RWPE2 (cell line): Measurements from ENCODE around the gene ZMYND11.

Source experiments
- ATAC-seq: fragments of 200-7000 bp; cut with Tn5 transposase; 3 replicates; pipeline ENCODE4 v1.9.1; 2021; ENCODE audit warnings: low read depth
- DNase-seq: peaks from one replicate; pipeline ENCODE4 v3.0.0-alpha.2; 2020; ENCODE audit warnings: low spot score
- H3K27ac ChIP-seq: fragments of 450-650 bp; 2 replicates; pipeline ENCODE4 v1.5.1; 2017; ENCODE audit warnings: mild to moderate bottlenecking; ENCODE audit not compliant: poor library complexity, severe bottlenecking
- H3K27me3 ChIP-seq: fragments of 250-450 bp; sonication (Bioruptor Pico); 2 replicates; pipeline ENCODE4 v1.5.1; 2021; ENCODE audit warnings: mild to moderate bottlenecking, moderate library complexity; ENCODE audit not compliant: insufficient read depth, poor library complexity, severe bottlenecking
- H3K36me3 ChIP-seq: fragments of 250-450 bp; sonication (Bioruptor Pico); 2 replicates; pipeline ENCODE4 v1.5.1; 2020; ENCODE audit warnings: low read depth, mild to moderate bottlenecking, moderate library complexity
- H3K4me1 ChIP-seq: fragments of 250-450 bp; sonication (Bioruptor Pico); 2 replicates; pipeline ENCODE4 v1.5.1; 2021; ENCODE audit warnings: mild to moderate bottlenecking, moderate library complexity; ENCODE audit not compliant: insufficient read depth, poor library complexity, severe bottlenecking
- H3K4me3 ChIP-seq: fragments of 250-450 bp; sonication (Bioruptor Pico); 2 replicates; pipeline ENCODE4 v1.5.1; 2021; ENCODE audit warnings: mild to moderate bottlenecking, moderate library complexity; ENCODE audit not compliant: severe bottlenecking
- H3K9me3 ChIP-seq: fragments of 250-450 bp; sonication (Bioruptor Pico); 2 replicates; pipeline ENCODE4 v1.5.1; 2021; ENCODE audit warnings: mild to moderate bottlenecking, moderate library complexity; ENCODE audit not compliant: severe bottlenecking
- CTCF ChIP-seq: fragments of 450-650 bp; IDR thresholded peaks from one replicate; pipeline ENCODE4 v1.5.1; 2017; ENCODE audit warnings: mild to moderate bottlenecking, moderate library complexity; ENCODE audit not compliant: poor library complexity, severe bottlenecking

The ZMYND11 gene

GRCh38 chr10:290026-290725 lies 154.9 kb downstream of the ZMYND11 start:
- H3K4me3 ChIP-seq, result no peak overlapping the region
- DNase-seq, result no peak

GRCh38 chr10:293636-294035 lies 158.4 kb downstream of the ZMYND11 start:
- no peaks in the 10 kb centered on the region for H3K9me3 ChIP-seq
- ATAC-seq (no peak), DNase-seq (no peak)
- no peak overlapping the region for H3K4me3 ChIP-seq
- H3K36me3 ChIP-seq, result no peaks in the 10 kb centered on the region
- TF ChIP-seq CTCF, result no peak
- peaks cover 9% of the 10 kb centered on the region for H3K4me1 ChIP-seq
- no peaks in the 10 kb centered on the region for H3K27me3 ChIP-seq
- no peak overlapping the region for H3K27ac ChIP-seq

More at GRCh38 chr10:290026-290725, 154.9 kb downstream of the ZMYND11 start:
- Histone ChIP-seq H3K36me3 (no peaks in the 10 kb centered on the region), H3K27ac (no peak overlapping the region), H3K9me3 (no peaks in the 10 kb centered on the region), H3K27me3 (no peaks in the 10 kb centered on the region), H3K4me1 (no peaks in the 10 kb centered on the region)
- TF ChIP-seq CTCF, result no peak
- no peak for ATAC-seq

- H3K9me3 ChIP-seq, result no peaks in the 10 kb centered on the region
- TF ChIP-seq CTCF, result no peak
- peaks cover 9% of the 10 kb centered on the region for H3K4me1 ChIP-seq
- no peak for ATAC-seq
- peak overlapping the region; percentile 23 for H3K27ac ChIP-seq
- H3K27me3 ChIP-seq, result no peaks in the 10 kb centered on the region
- H3K36me3 ChIP-seq, result no peaks in the 10 kb centered on the region
- no peak overlapping the region for H3K4me3 ChIP-seq
- DNase-seq, result no peak
Measured at GRCh38 chr10:297567-297966, 162.3 kb downstream of the ZMYND11 start.

GRCh38 chr10:298033-298432 lies 162.8 kb downstream of the ZMYND11 start:
- H3K27ac ChIP-seq, result peak overlapping the region; percentile 23

More at GRCh38 chr10:298033-298432, 162.8 kb downstream of the ZMYND11 start:
- Histone ChIP-seq H3K4me3 (no peak overlapping the region), H3K9me3 (no peaks in the 10 kb centered on the region), H3K4me1 (peaks cover 9% of the 10 kb centered on the region), H3K27me3 (no peaks in the 10 kb centered on the region), H3K36me3 (no peaks in the 10 kb centered on the region)
- DNase-seq (no peak), ATAC-seq (no peak)
- TF ChIP-seq CTCF, result no peak
